GM12865 (cell line): ENCODE measurements around the gene INSM1.
"Not testable (repeated sequence)": the region's sequence is repeated elsewhere in the genome, so short reads cannot be mapped to it uniquely, and the experiment has no call there.

Experiments used
- DNase-seq: peaks from one replicate; pipeline ENCODE4 v3.0.0; 2010; ENCODE audit warnings: low read depth
- H3K4me3 ChIP-seq: 2 replicates; pipeline ENCODE4 v1.5.1; 2011; ENCODE audit warnings: mild to moderate bottlenecking, low read depth, low read length, control low read depth
- TF ChIP-seq, protein P1 (sequence below): IDR thresholded peaks from 2 replicates; pipeline ENCODE4 v1.5.1; 2011; ENCODE audit warnings: low read length, control low read depth, low read depth, inconsistent platforms; ENCODE audit not compliant: insufficient read depth; ENCODE audit errors: missing control alignments

Gene INSM1

GRCh38 chr20:20340443-20340842 is 27.5 kb upstream of the INSM1 start:
- TF ChIP-seq, protein P1, sequence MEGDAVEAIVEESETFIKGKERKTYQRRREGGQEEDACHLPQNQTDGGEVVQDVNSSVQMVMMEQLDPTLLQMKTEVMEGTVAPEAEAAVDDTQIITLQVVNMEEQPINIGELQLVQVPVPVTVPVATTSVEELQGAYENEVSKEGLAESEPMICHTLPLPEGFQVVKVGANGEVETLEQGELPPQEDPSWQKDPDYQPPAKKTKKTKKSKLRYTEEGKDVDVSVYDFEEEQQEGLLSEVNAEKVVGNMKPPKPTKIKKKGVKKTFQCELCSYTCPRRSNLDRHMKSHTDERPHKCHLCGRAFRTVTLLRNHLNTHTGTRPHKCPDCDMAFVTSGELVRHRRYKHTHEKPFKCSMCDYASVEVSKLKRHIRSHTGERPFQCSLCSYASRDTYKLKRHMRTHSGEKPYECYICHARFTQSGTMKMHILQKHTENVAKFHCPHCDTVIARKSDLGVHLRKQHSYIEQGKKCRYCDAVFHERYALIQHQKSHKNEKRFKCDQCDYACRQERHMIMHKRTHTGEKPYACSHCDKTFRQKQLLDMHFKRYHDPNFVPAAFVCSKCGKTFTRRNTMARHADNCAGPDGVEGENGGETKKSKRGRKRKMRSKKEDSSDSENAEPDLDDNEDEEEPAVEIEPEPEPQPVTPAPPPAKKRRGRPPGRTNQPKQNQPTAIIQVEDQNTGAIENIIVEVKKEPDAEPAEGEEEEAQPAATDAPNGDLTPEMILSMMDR = no peak
- no peak for DNase-seq

GRCh38 chr20:20341371-20341770 is 26.5 kb upstream of the INSM1 start:
- no peak for DNase-seq
- TF ChIP-seq, protein P1 = no peak

More at GRCh38 chr20:20340443-20340842, 27.5 kb upstream of the INSM1 start:
- H3K4me3 ChIP-seq = no peak overlapping the region

DNA sequence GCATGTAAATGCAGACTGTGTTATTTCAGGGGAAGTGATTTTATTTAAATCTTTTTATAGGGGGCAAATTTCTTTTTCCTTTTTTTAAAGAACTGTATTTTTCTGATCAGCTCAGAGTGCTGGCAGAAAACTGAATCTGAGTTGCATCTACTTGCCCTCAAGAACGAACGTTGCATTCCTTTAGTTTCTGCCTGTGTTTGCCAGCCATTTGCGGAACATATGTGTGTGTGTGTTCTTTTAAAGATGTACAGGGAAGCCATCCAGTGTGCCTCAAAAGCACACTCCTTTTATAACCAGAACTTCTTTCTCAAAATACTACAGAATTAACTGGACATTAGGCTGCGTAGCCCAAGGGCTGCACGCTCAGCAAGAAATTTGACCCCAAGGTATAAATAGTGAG is 25.8 kb upstream of the INSM1 start:
- TF ChIP-seq, protein P1 = no peak
- DNase-seq = no peak

More at GRCh38 chr20:20341371-20341770, 26.5 kb upstream of the INSM1 start:
- H3K4me3 ChIP-seq = no peak overlapping the region

GRCh38 chr20:20343932-20344331 is 24.0 kb upstream of the INSM1 start:
- DNase-seq = no peak
- TF ChIP-seq, protein P1 = no peak
- no peak overlapping the region for H3K4me3 ChIP-seq

More for the DNA sequence above, 25.8 kb upstream of the INSM1 start:
- no peak overlapping the region for H3K4me3 ChIP-seq

- H3K4me3 ChIP-seq = no peak overlapping the region
- TF ChIP-seq, protein P1 = no peak
These were observed 23.4 kb upstream of the INSM1 start for GRCh38 chr20:20344476-20344875.

DNA sequence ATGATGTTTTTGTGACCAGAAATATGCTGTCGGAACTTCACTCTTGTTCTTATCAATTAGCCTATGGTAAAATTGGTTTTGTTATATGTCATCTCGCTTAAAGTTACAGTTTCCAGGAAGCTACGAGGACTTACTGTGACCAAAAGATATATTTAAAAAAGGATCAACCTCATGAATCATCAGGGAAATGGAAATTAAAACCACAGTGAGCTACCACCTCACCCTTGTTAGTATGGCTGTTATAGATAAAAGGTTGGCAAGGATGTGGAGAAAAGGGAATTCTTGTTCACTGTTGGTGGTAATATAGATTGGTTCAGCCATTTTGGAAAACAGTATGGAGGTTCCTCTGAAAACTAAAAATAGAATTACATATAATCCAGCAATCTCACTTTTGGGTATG is 14.3 kb upstream of the INSM1 start:
- H3K4me3 ChIP-seq = no peak overlapping the region
- TF ChIP-seq, protein P1 = no peak
- DNase-seq = no peak

More at GRCh38 chr20:20344476-20344875, 23.4 kb upstream of the INSM1 start:
- no peak for DNase-seq

DNA sequence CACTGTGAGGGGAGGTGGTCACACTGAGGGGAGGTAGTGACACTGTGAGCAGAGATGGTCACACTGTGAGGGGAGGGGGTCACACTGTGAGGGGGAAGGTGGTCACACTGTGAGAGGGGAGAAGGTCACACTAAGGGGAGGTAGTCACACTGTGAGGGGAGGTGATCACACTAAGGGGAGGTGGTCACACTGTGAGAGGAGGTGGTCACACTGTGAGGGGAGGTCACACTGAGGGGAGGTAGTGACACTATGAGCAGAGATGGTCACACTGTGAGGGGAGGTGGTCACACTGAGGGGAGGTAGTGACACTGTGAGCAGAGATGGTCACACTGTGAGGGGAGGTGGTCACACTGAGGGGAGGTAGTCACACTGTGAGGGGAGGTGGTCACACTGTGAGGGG is 12.4 kb upstream of the INSM1 start:
- DNase-seq, H3K4me3 ChIP-seq: not testable (repeated sequence)
